KMS-11 (cell line): ENCODE results near the gene FAM13A.

Source experiments
- H2AFZ ChIP-seq: fragments of 200-600 bp; sonication (generic); 2 replicates; pipeline ENCODE4 v1.6.1; 2016; ENCODE audit warnings: antibody characterized with exemption, mixed run types, low read depth
- H3K27ac ChIP-seq: fragments of 200-600 bp; sonication (generic); 2 replicates; pipeline ENCODE4 v1.6.1; 2016; ENCODE audit warnings: mild to moderate bottlenecking, mixed run types
- H3K27me3 ChIP-seq: fragments of 200-600 bp; sonication (generic); 2 replicates; pipeline ENCODE4 v1.6.1; 2017; ENCODE audit warnings: mild to moderate bottlenecking, low read depth, mixed run types, moderate library complexity; ENCODE audit not compliant: insufficient read depth
- H3K36me3 ChIP-seq: fragments of 200-600 bp; sonication (generic); 2 replicates; pipeline ENCODE4 v1.6.1; 2017; ENCODE audit warnings: mild to moderate bottlenecking, mixed run types; ENCODE audit not compliant: insufficient read depth
- H3K4me1 ChIP-seq: fragments of 200-600 bp; sonication (generic); 2 replicates; pipeline ENCODE4 v1.6.1; 2016; ENCODE audit warnings: mild to moderate bottlenecking, low read depth, mixed run types; ENCODE audit not compliant: poor library complexity, severe bottlenecking
- H3K4me2 ChIP-seq: fragments of 200-600 bp; sonication (generic); 2 replicates; pipeline ENCODE4 v1.7.0; 2016; ENCODE audit warnings: mild to moderate bottlenecking, mixed run types
- H3K4me3 ChIP-seq: fragments of 200-600 bp; sonication (generic); IDR thresholded peaks from 2 replicates; pipeline ENCODE4 v1.6.1; 2017; ENCODE audit warnings: low read depth, low read length, mixed read lengths; ENCODE audit not compliant: insufficient read depth
- H3K79me2 ChIP-seq: fragments of 200-600 bp; sonication (generic); 2 replicates; pipeline ENCODE4 v1.6.1; 2016; ENCODE audit warnings: low read depth, mixed run types; ENCODE audit not compliant: insufficient read depth
- H3K9ac ChIP-seq: fragments of 200-600 bp; sonication (generic); 2 replicates; pipeline ENCODE4 v1.6.1; 2016; ENCODE audit warnings: mild to moderate bottlenecking, mixed run types
- H4K20me1 ChIP-seq: fragments of 200-600 bp; sonication (generic); 2 replicates; pipeline ENCODE4 v1.6.1; 2016; ENCODE audit warnings: mild to moderate bottlenecking, mixed run types; ENCODE audit not compliant: insufficient read depth
- CTCF ChIP-seq: fragments of 200-600 bp; sonication (generic); conservative IDR thresholded peaks from 2 replicates; pipeline ENCODE4 v1.6.1; 2017; ENCODE audit warnings: low read depth, mild to moderate bottlenecking, antibody characterized with exemption, low read length, moderate library complexity, mixed read lengths

The FAM13A gene

DNA sequence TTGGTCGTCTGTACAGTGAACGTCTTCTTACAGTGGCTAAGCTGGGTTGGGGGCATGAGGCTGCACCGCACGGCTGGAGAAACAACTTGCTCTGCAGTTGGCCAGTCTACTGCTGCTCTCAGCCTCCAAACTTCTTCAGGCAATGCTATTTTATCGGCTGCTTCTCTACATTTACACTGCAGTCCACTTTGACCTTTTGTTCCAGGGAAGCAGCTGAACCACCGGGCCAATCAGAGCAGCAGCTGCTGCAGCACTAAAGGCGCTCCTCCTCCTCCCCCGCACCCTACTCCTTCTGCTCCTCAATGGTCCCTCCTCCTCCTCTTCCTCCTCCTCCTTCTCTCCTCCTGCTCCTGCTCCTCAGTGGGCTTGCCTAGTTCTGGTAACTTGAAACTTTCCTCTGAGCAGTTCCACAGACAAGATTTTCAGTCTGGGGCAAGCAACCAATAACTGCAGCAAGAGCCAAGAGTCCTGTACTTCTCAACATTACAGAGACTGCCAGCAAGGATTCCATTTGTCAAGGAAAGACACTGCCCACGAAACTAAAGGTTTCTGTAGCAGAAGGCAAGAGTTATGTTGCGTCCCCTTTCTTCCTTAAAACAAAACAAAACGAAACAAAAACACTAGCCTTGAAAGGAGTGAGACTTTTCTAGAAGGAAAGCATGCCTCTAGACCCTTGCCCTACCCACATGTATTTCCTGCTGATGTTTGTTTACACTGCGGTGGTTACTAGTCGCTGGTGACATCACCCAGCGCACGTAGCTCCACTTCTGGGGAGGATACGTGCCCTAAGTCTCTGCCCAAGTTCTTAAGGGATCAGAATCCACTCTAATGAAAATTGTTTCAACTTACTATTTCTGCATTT, 233.7 kb downstream of the FAM13A start:
- TF ChIP-seq CTCF, result no peak
- Histone ChIP-seq H3K4me2 (peak overlapping the region; percentile 76), H3K79me2 (no peaks in the 10 kb centered on the region), H3K27me3 (no peaks in the 10 kb centered on the region), H4K20me1 (no peaks in the 10 kb centered on the region), H2AFZ (peak overlapping the region; percentile 93), H3K36me3 (no peaks in the 10 kb centered on the region), H3K9ac (peak overlapping the region; percentile 68), H3K27ac (peak overlapping the region; percentile 81), H3K4me1 (peaks cover 19% of the 10 kb centered on the region), H3K4me3 (peak overlapping the region; percentile 96)

GRCh38 chr4:88822034-88822789, 234.8 kb downstream of the FAM13A start:
- no peak overlapping the region; the same call in 1 of the 2 replicates for H2AFZ ChIP-seq
- no peaks in the 10 kb centered on the region for H3K79me2 ChIP-seq
- no peak overlapping the region for H3K27ac ChIP-seq
- no peak for TF ChIP-seq CTCF
- H3K4me2 ChIP-seq, result peak overlapping the region; percentile 76; the same call in 1 of the 2 replicates
- no peak overlapping the region for H3K4me3 ChIP-seq
- no peaks in the 10 kb centered on the region for H3K27me3 ChIP-seq
- no peaks in the 10 kb centered on the region for H4K20me1 ChIP-seq
- no peak overlapping the region for H3K9ac ChIP-seq
- H3K36me3 ChIP-seq, result no peaks in the 10 kb centered on the region
- peaks cover 29% of the 10 kb centered on the region for H3K4me1 ChIP-seq

- H3K4me3 ChIP-seq, result no peak overlapping the region
- H3K79me2 ChIP-seq, result no peaks in the 10 kb centered on the region
- no peaks in the 10 kb centered on the region for H3K27me3 ChIP-seq
- H3K4me1 ChIP-seq, result peaks cover 29% of the 10 kb centered on the region
- no peak overlapping the region for H2AFZ ChIP-seq
- no peak overlapping the region for H3K27ac ChIP-seq
- H3K36me3 ChIP-seq, result no peaks in the 10 kb centered on the region
- no peaks in the 10 kb centered on the region for H4K20me1 ChIP-seq
- TF ChIP-seq CTCF, result no peak
- no peak overlapping the region for H3K4me2 ChIP-seq
- no peak overlapping the region for H3K9ac ChIP-seq
Measured at GRCh38 chr4:88821522-88821921, 235.5 kb downstream of the FAM13A start.

- Histone ChIP-seq H3K9ac (no peak overlapping the region), H3K79me2 (no peaks in the 10 kb centered on the region), H2AFZ (no peak overlapping the region), H3K27ac (no peak overlapping the region), H3K36me3 (no peaks in the 10 kb centered on the region), H3K4me2 (no peak overlapping the region), H3K27me3 (no peaks in the 10 kb centered on the region), H3K4me3 (no peak overlapping the region), H3K4me1 (peaks cover 29% of the 10 kb centered on the region), H4K20me1 (no peaks in the 10 kb centered on the region)
- no peak for TF ChIP-seq CTCF
Measured at GRCh38 chr4:88820698-88821415, 236.1 kb downstream of the FAM13A start.
